Inflammatory macrophage (primary cell): ENCODE results near the gene ARPC4.

ENCODE experiments used
- DNase-seq, 2 donors: peaks; one replicate each; pipeline ENCODE4 v3.0.0-alpha.2; 2020 to 2022

The ARPC4 gene

DNA sequence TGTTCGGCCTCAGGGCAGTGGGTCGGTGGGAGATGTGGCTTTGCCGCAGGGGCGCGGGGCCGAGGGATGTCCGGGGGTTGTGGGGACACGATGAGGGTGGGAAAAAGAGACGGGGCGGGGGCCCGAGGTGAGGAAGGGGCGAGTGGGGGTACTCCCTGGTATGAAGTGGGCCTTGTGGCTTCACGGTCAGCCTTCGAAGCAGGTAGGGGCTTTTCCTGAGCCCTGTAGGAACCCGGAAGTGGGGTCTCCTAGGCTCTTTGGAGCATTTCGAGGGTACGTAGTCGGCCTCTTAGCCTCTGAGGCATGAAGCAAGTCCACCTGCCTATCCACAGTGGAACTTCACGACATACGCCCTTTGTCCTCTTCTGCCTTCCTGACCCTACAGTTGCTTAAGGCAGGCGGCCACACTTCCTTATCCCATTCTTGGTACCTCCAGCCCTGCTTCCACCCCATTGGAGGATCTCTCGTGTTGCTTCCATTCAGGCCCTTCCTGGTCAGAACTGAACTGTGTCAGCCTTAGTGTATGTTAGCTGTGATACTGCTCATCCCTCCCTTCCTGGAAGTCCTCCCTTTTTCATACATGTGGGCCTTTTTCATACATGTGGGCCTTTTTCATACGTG, 389 bp downstream of the ARPC4 start:
- DNase-seq, result peak; percentile 75 to 83

DNA sequence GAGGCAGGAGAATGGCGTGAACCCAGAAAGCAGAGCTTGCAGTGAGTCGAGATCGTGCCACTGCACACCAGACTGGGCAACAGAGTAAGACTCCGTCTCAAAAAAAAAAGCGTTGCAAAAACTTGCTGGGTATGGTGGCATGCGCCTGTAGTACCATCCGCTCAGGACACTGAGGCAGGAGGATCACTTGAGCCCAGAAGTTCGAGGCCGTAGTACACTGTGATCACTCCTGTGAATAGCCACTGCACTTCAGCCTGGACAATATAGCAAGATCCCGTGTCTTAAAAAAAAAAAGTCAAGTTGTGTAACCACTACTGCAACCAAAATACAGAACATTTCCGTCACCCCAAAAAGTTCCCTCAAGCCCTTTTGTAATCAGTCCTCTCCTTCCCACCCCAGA, 1.5 kb downstream of the ARPC4 start:
- DNase-seq, result peak in 1 of 2 donors; percentile 19

DNA sequence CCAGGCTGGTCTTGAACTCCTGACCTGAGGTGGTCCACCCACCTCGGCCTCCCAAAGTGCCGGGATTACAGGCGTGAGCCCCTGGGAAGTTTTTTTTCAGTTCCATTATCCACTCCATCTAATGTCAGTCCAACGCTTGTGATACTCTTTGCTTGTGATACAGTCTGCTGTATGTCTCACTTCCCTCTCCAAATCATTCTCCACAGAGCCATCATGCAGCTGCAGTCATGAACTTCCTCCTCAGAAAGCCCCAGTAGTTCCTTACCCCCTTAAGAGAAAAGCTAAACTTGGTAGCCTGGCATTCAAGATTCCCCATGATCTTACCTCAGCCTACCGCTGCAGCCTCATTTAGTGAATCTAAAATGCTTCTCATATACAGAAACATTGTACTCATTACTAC, 2.3 kb downstream of the ARPC4 start:
- DNase-seq, result peak; percentile 73 to 81

DNA sequence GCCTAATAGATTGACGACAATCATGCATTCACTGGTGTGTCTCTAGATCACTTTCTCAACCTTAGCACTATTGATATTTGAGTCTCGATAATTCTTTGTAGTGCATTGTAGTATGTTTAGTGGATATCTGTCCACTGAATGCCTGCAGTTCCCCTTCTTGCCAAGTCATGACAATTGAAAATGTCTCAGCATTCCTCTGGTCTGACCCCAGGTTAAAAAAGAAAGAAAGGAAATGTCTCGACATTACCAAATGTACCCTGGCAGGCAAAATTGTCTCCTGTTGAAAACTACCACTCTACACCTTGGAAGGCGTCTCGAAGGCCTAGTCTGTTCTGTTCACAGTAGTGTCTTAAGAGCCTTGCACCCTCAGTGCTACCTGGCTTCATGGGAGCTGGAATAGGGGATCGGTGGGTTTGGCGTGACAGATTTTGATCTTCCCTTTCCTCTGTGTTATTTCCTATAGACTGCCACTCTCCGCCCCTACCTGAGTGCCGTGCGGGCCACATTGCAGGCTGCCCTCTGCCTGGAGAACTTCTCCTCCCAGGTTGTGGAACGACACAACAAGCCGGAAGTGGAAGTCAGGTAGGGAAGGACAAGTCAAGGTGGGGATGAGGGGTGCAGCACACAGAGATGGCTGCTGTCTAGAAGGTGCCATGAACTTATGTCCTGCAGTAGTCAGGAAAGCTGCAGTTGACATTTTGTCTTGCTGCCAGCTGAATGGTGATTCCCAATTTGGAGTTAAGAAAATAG, 4.5 kb downstream of the ARPC4 start:
- DNase-seq, result no peak

DNA sequence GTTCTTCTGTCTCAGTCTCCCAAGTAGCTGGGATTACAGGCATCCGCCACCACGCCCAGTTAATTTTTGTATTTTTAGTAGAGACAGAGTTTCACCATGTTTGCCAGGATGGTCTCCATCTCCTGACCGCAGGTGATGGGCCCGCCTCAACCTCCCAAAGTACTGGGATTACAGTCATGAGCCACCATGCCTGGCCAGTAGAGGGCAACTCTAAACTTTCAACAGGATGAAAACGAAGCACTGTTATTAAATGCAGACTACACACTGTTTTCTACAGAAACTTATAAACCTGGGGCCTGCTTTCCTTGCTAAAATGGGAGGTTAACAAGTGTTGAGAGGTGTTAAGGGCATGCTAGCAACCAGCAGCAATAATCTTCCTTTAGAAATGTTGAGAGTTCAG, 7.6 kb downstream of the ARPC4 start:
- DNase-seq, result no peak

DNA sequence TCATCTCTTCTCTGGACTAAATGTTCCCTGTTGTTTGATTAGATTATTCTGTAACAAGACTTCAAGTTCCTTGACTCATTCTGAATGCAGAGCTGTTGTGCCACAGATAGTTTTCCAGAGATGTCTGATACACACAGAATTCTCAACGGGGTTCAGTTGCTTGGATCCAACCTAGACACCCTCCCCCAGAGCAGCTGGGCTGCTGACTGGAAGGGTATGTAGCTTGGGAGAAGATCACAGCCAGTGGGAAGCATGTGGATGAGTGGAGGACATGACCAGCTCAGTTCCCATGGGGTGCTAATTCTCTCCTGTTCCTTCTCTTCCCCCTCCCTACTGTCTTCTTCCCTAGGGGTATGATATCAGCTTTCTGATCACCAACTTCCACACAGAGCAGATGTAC, 10.6 kb downstream of the ARPC4 start:
- no peak for DNase-seq

DNA sequence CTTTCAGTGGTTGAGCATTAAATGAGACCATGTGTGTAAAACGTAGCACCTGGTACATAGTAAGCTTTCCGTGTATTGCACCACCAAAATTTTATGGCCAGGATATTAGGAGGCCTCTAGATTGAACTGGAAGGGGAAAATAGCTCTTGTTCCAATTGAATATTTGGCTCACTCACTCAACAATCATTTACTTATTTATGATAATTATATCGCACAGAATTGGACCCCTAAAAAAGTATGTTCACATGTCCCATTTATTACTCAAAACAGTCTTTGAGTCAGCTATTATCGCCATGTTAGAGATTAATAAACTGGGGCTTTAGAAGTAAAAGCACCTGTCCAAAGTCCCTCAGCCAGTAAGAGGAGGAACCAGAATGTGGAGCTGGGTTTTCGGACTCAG, 12.1 kb downstream of the ARPC4 start:
- no peak for DNase-seq

DNA sequence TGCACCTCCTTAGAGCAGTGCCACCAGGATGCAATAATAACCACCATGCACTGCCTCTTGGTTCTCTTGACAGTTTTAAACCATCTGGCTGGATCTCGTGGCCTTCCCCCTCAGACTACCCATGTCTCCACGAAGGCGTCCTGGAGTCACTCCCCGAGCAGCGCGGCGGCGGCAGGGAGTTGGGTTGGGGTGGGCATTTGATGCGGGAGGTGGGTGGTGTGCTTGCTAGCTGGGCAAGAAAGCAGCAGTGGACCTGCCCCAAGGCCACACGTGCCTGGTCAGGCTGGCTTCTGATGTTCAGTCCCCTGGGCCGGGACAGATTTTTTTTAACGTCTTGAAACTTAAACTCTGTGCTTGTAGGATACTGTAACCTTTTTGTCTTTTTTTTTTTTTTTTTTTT, 13.3 kb downstream of the ARPC4 start:
- DNase-seq, result no peak

DNA sequence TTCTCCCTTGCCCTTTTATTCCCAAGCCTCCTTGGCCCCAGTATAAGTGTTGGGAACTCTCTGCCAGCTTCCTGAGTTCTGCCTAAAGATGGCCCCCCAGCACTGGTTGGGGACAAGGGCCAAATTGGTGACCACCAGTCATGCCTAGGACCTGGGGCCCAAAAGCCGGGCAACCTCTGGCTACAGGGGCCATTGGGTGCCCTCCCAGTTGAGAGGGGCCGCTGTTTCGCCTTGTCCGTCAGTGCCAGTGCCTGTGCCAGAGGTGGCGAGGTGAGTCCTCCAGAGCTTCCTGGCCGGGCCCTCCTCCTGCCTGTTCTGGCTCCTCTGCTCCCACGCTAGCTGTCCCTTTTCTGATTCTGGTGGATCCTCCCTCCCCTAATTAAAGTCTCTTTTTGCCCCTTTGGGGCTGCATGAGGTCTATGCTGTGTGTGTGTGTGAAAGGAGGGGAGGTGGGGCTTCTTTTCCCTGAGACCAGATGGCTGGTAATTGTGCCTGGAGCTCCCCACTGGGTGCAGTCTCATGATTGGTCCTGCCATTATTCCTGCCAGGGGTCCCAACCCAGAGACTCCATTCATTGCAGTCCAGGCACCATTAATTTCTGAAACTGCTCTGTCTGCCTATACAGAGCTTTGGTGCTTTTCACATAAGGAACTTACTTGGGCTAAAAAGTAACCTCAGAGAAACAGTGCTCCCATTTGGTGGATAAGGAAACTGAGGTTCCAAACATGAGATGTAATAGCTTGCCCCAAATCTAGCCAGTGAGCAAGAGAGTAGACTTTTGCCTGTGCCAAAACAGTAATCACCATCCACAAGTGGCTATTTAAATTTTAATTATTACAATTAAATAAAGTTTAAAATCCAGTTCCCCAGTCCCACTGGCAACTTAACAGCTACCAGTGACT, 14.1 kb downstream of the ARPC4 start:
- no peak for DNase-seq

DNA sequence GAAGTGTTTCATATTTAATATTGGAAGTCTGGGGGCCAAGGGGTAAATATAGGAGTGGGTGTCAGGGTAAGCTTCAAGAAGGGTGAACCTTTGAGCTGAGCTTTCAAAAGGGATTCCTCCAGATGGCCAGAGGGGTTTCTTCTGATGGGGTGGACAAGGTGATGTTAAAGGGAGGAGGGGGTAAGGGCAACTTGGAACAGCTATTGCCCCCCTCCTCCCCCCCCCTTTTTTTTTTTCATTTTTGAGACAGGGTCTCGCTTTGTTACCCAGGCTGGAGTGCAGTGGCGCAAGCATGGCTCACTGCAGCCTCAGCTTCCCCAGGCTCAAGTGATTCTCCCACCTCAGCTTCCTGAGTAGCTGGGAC, 15.1 kb downstream of the ARPC4 start:
- DNase-seq, result no peak

DNA sequence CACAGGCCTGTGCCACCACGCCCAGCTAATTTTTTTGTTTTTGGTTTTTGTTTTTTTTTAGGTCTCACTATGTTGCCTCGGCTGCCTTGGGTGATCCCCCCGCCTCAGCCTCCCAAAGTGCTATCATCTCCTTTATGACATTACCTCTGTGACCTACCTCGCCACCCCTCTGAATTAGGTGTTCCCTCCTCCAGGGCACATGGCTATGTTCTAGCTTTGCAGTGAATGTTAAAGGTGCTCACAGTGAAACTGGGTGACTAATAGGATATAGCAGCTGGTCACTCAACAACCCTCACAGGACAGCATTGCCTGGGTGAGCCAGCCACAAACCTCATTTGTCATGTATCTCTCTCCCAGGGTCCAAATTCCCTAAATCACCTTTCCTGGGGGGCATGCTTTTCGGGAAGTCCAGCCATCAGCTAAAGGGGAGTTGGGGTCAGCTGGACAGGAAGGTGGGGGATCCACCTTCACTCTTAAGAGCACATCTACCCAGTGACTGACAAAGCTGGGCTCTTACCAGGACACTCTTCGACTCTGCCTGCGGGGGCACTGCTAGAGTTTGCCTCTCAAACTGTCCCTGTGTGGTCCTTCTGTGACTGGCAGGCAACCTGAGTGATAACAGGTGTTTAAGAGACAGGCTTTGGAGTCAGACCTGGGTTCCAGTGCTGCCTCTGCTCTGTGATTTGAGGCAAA, 15.6 kb downstream of the ARPC4 start:
- DNase-seq, result peak; percentile 14 to 32

DNA sequence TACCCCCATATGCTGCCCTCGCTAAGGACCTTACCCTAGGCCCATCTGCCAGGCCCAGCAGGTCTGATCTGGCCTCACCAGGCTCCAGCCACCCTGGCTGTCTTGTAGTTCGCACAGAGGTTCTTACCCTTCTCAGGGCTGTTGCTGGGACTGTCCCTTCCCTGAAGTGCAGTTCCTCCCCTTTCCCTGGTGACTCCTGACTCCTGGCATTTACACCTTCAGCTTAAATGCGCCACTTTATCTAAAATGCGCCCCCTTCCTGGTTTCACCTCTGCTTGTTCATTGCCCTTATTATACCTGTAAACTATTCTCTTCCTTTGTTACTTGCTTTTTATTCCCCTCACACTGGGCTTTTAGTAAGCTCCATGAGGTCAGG, 16.3 kb downstream of the ARPC4 start:
- peak in 1 of 2 donors; percentile 14 for DNase-seq

DNA sequence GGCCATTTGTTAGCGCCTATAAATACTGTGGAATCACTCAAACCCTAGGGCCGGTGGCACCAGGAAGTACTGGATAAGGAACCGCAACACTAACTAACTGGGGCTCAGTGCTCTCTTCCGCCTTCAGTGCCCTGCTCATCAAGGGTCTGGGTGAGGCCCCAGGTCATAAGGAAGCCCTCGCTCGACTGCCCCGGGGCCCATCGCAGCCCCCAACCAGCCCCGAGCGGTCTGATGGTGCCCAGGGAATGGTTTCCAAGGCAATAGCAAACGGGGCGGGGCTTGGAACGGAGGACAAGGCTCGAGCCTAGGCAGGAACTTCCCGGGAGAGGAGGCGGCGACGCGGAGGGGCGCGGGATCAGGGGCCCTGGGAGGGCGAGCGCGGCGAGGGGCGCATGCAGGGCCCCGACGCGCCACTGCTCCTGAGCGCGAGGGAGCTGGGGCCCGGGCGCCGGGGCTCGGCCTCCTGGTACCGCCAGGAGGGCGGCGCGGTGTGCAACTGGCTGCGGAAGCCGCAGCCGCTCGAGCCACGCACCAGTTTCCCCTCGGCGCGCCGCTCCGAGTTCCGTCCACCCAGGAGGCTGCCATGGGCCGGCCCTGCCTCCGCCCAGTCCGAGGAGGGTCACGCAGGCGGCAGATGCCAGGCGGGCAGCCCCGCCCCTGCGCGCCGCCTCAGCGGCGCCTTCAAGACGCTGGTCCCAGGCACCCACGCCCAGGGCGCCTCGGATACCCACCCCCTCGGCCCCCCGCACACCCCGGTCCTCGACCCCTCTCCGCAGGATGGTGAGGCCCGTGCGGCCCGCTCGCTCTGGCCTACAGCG, 16.9 kb downstream of the ARPC4 start, which contains the start of gene TTLL3:
Gene TTLL3 (plus strand): TSS at position 648 of the 818 bp plus-strand sequence. CDS start 400 bp downstream, outside the sequence.
- DNase-seq, result peak; percentile 63 to 73

DNA sequence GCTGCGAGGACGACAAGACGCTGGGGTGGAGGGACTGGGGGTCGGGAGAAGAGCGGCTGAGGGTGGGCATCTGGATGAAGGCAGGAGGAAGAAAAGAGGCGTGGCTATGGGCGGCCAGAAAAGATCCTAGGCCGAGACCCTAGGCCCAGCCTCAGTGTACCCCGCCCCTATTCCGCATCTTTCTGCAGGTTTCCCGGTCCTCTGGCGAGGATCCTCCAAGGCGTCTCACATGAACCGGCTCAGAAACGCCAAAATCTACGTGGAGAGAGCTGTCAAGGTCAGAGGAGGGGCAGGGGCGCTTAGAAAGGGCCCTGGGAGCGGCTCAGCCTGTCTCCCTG, 17.5 kb downstream of the ARPC4 start:
- no peak for DNase-seq

DNA sequence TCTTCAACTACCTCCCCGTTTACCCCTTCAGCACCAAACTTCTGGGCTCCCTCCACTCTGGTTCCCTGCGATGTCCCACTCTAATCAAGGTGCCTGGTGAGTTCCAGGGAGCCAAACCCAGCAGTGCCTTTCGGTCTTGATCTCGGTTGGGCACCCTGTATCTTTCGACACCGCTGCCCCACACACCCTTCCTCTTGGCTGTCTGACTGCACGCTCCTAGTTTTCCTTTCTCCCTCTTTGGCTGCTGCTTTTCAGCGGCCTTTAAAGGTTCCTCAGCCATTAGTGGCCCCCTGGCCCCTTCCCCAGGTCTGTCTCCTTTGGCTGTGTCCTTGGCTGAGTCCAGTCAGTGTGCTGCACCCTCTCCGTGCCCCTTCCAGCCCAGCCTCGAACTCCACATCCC, 18.0 kb downstream of the ARPC4 start:
- DNase-seq, result no peak

DNA sequence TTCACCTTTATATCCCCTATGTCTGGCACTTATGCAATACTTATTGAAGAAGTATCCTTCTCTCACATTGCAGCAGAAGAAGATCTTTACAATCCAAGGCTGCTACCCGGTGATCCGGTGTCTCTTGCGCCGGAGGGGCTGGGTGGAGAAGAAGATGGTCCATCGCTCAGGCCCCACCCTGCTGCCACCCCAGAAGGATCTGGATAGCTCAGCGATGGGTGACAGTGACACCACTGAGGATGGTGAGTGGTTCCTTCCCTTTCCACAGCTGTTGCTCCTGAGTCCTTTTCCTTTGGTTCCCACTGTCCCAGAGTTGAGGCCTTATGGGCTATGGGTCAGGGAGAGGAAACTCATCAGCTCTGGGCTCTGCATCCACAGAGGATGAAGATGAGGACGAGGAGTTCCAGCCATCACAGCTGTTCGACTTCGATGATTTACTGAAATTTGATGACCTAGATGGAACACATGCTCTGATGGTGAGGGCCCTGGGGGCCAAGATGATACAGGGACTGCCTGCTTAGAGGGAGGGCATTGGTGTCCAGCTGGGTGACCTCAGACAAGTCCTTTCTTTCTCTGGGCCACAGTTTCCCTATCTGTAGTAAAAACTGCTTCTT, 20.1 kb downstream of the ARPC4 start:
- no peak for DNase-seq

DNA sequence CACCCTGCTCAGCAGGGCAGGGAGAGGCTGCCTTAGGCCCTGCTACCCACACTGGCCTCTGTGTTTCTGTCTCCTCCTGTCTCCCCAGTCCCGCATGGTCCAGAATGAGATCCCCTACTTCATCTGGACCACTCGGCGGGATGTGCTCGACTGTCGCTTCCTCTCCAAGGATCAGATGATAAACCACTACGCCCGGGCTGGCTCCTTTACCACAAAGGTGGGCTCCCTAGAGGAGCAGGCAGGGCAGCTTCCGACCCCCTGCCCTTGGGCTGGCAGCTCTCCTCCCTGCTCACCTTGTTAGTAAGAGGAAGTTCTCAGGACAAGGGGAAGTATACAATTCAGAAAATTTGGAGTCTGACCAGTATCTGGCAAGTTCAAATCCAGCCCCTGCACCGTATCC, 23.1 kb downstream of the ARPC4 start:
- DNase-seq, result no peak

DNA sequence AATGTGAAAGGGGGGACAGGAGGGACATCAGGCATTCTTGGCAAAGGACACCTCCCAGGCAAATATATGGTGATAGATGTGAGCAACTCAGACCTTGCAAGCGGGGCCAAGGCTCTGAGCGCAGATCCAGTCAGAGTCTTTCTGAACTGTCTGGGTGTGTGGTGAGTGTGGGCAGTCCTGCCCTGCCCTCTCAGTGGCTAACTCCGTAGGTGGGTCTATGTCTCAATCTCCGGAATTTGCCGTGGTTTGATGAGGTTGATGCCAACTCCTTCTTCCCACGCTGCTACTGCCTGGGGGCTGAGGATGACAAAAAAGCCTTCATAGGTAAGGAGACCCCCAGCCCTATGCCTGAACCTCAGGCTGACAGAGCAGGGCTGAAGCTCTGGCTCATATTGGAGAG, 24.6 kb downstream of the ARPC4 start:
- DNase-seq, result peak in 1 of 2 donors; percentile 57

DNA sequence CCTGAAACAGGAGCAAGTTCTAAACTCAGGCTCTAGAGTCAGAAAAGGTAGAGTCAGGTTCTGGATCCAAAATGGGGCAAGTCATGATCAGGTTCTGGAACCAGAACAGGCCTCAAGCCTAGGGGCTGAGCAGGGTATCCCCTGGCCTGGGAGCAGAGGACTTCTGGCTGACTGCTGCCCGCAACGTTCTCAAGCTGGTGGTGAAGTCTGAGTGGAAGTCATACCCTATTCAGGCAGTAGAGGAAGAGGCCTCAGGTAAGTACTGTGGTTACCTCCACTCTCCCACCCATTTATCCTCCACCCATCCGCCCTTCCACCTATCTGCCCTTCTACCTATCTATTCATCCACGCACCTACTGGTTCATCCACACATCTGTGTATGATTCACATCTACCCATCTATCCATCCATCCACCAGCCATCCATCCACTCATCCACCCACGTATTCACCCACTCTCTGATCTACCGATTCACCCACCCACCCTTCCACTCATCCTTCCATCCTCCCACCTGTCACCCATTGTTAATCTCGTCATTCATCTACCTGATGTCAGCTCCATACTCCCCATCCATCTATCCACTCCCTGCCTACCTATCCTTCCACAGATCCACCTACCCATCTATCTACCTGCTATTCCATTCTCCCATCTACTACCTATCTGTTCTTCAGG, 25.9 kb downstream of the ARPC4 start:
- DNase-seq, result no peak

DNA sequence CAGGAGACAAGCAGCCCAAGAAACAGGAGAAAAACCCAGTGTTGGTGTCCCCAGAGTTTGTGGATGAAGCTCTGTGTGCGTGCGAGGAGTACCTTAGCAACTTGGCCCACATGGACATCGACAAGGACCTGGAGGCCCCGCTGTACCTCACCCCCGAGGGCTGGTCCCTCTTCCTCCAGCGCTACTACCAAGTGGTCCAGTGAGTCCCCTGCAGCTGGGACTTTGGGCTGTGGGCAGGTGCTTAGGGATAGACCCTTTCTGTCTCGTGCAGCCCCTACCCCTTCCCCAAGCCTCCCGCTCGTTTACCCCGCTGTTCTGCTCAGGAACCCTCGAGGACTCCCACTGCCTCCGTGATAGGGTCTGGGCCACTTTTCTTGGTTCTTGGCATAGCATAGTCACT, 27.7 kb downstream of the ARPC4 start:
- DNase-seq, result no peak

DNA sequence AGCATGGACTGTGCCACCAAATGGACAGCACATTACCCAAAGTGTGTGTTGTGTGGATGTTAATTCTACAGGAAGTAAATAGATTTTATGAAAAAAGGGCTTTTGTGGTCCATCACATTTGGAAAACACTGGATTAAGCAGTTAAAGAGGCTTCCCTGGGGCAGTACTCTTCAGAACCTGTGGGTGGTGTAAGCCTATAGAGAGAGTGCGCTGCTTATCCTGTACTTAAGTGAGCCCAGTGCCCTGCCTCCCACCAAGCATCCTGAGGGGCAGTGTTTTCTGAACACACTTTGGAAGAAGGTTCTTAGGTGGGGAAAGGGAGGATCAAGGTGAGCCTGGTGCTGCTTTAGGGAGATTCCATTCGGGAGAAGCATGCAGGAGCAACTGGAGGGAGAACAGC, 28.1 kb downstream of the ARPC4 start:
- DNase-seq, result no peak
